Muscle layer of duodenum (tissue), 2 donors: ENCODE measurements around the gene ATG2A.

Experiments
- H3K27ac ChIP-seq: one replicate; pipeline ENCODE4 v1.7.0; 2013; ENCODE audit warnings: mild to moderate bottlenecking, low read length
- H3K27me3 ChIP-seq: one replicate; pipeline ENCODE4 v1.7.0; 2013; ENCODE audit warnings: low read depth, mild to moderate bottlenecking, control low read depth, low read length
- H3K36me3 ChIP-seq, 2 donors: one replicate each; pipeline ENCODE4 v1.7.0; 2013; ENCODE audit warnings: low read length in 2 of 2, control low read depth in 1 of 2, mild to moderate bottlenecking in 1 of 2; ENCODE audit not compliant: insufficient read depth in 2 of 2, control insufficient read depth in 1 of 2
- H3K4me1 ChIP-seq, 2 donors: one replicate each; pipeline ENCODE4 v1.7.0; 2013; ENCODE audit warnings: low read length in 2 of 2, mild to moderate bottlenecking in 2 of 2, control low read depth in 1 of 2, moderate library complexity in 1 of 2; ENCODE audit not compliant: insufficient read depth in 2 of 2, control insufficient read depth in 1 of 2
- H3K4me3 ChIP-seq, 2 donors: one replicate each; pipeline ENCODE4 v1.7.0; 2013; ENCODE audit warnings: low read length in 2 of 2, low read depth in 1 of 2, mild to moderate bottlenecking in 1 of 2
- H3K9me3 ChIP-seq, 2 donors: one replicate each; pipeline ENCODE4 v1.7.0; 2013; ENCODE audit warnings: low read length in 2 of 2, control low read depth in 1 of 2, mild to moderate bottlenecking in 1 of 2; ENCODE audit not compliant: control insufficient read depth in 1 of 2
- donor health status: healthy.

ATG2A gene

GRCh38 chr11:64933935-64934681, 17.1 kb upstream of the ATG2A start:
- Histone ChIP-seq H3K4me1 (no peaks in the 10 kb centered on the region), H3K9me3 (no peaks in the 10 kb centered on the region), H3K27ac (no peak overlapping the region), H3K4me3 (no peak overlapping the region), H3K36me3 (peaks cover 38 to 54% of the 10 kb centered on the region in 2 donors), H3K27me3 (no peaks in the 10 kb centered on the region)

- no peak overlapping the region for H3K4me3 ChIP-seq
- H3K27me3 ChIP-seq = no peaks in the 10 kb centered on the region
- no peaks in the 10 kb centered on the region for H3K9me3 ChIP-seq
- peaks cover 40 to 60% of the 10 kb centered on the region in 2 donors for H3K36me3 ChIP-seq
- H3K4me1 ChIP-seq = no peaks in the 10 kb centered on the region
- no peak overlapping the region for H3K27ac ChIP-seq
These were observed 16.4 kb upstream of the ATG2A start for GRCh38 chr11:64933213-64933934.

GRCh38 chr11:64932324-64932723, 15.3 kb upstream of the ATG2A start:
- H3K4me3 ChIP-seq = no peak overlapping the region
- no peaks in the 10 kb centered on the region for H3K27me3 ChIP-seq
- no peaks in the 10 kb centered on the region for H3K4me1 ChIP-seq
- H3K36me3 ChIP-seq = peaks cover 40 to 68% of the 10 kb centered on the region in 2 donors
- H3K9me3 ChIP-seq = no peaks in the 10 kb centered on the region
- no peak overlapping the region for H3K27ac ChIP-seq

- no peaks in the 10 kb centered on the region for H3K9me3 ChIP-seq
- no peaks in the 10 kb centered on the region for H3K27me3 ChIP-seq
- no peak overlapping the region for H3K4me3 ChIP-seq
- H3K4me1 ChIP-seq = no peaks in the 10 kb centered on the region
- no peak overlapping the region for H3K27ac ChIP-seq
- H3K36me3 ChIP-seq = peaks cover 40 to 74% of the 10 kb centered on the region in 2 donors
These were observed 14.3 kb upstream of the ATG2A start for GRCh38 chr11:64931290-64931689.

GRCh38 chr11:64930340-64930739, 13.3 kb upstream of the ATG2A start:
- Histone ChIP-seq H3K36me3 (peaks cover 40 to 74% of the 10 kb centered on the region in 2 donors), H3K4me3 (no peak overlapping the region), H3K9me3 (no peaks in the 10 kb centered on the region), H3K27me3 (no peaks in the 10 kb centered on the region), H3K4me1 (peaks cover 0 to 9% of the 10 kb centered on the region in 2 donors), H3K27ac (no peak overlapping the region)

GRCh38 chr11:64929625-64930024, 12.6 kb upstream of the ATG2A start:
- H3K9me3 ChIP-seq = no peaks in the 10 kb centered on the region
- H3K4me3 ChIP-seq = no peak overlapping the region
- no peak overlapping the region for H3K27ac ChIP-seq
- peaks cover 40 to 74% of the 10 kb centered on the region in 2 donors for H3K36me3 ChIP-seq
- peaks cover 0 to 12% of the 10 kb centered on the region in 2 donors for H3K4me1 ChIP-seq
- H3K27me3 ChIP-seq = no peaks in the 10 kb centered on the region

- Histone ChIP-seq H3K27ac (no peak overlapping the region), H3K36me3 (peaks cover 40 to 72% of the 10 kb centered on the region in 2 donors), H3K9me3 (no peaks in the 10 kb centered on the region)
These were observed 11.9 kb upstream of the ATG2A start for GRCh38 chr11:64928957-64929356.

GRCh38 chr11:64926689-64927088, 9.7 kb upstream of the ATG2A start:
- H3K27ac ChIP-seq = no peak overlapping the region
- no peaks in the 10 kb centered on the region for H3K9me3 ChIP-seq
- no peak overlapping the region for H3K4me3 ChIP-seq
- no peaks in the 10 kb centered on the region for H3K27me3 ChIP-seq
- peaks cover 0 to 18% of the 10 kb centered on the region in 2 donors for H3K4me1 ChIP-seq
- H3K36me3 ChIP-seq = peaks cover 25 to 50% of the 10 kb centered on the region in 2 donors

More at GRCh38 chr11:64928957-64929356, 11.9 kb upstream of the ATG2A start:
- Histone ChIP-seq H3K4me3 (no peak overlapping the region), H3K27me3 (no peaks in the 10 kb centered on the region), H3K4me1 (peaks cover 0 to 12% of the 10 kb centered on the region in 2 donors)

GRCh38 chr11:64925536-64926436, 8.8 kb upstream of the ATG2A start:
- H3K9me3 ChIP-seq = no peaks in the 10 kb centered on the region
- no peaks in the 10 kb centered on the region for H3K27me3 ChIP-seq
- no peak overlapping the region for H3K27ac ChIP-seq
- H3K36me3 ChIP-seq = peaks cover 16 to 41% of the 10 kb centered on the region in 2 donors
- H3K4me1 ChIP-seq = peaks cover 0 to 18% of the 10 kb centered on the region in 2 donors
- peak overlapping the region; percentile 71 to 90 for H3K4me3 ChIP-seq

GRCh38 chr11:64924910-64925284, 7.9 kb upstream of the ATG2A start:
- Histone ChIP-seq H3K27me3 (no peaks in the 10 kb centered on the region), H3K4me1 (peaks cover 0 to 18% of the 10 kb centered on the region in 2 donors), H3K9me3 (no peaks in the 10 kb centered on the region), H3K27ac (no peak overlapping the region), H3K36me3 (peaks cover 7 to 32% of the 10 kb centered on the region in 2 donors), H3K4me3 (peak overlapping the region; percentile 71 to 90)
